Thyroid gland (tissue), 4 donors: ENCODE measurements around the gene L3MBTL4. TPM values are rescaled to one million over a fixed set of nuclear protein-coding genes. Genes with fewer than 3 reads are reported as not detected.
"Not testable (repeated sequence)": the region's sequence is repeated elsewhere in the genome, so short reads cannot be mapped to it uniquely, and the experiment has no call there.

ENCODE experiments used
- DNase-seq, 2 donors: peaks; one replicate each; pipeline ENCODE4 v3.0.0-alpha.2; 2019
- H3K27ac ChIP-seq, 3 donors: fragments of 200-600 bp; sonication (generic); 1 replicate in 2 of 3; 2 replicates in 1 of 3; pipeline ENCODE4 v1.5.1; 2016 to 2019; ENCODE audit warnings: mild to moderate bottlenecking in 1 of 3, moderate library complexity in 1 of 3
- H3K27me3 ChIP-seq: fragments of 200-600 bp; sonication (generic); one replicate; pipeline ENCODE4 v1.5.1; 2019
- H3K36me3 ChIP-seq, 2 donors: fragments of 200-600 bp; sonication (generic); one replicate each; pipeline ENCODE4 v1.5.1; 2016 to 2019
- H3K4me1 ChIP-seq, 2 donors: fragments of 200-600 bp; sonication (generic); one replicate each; pipeline ENCODE4 v1.5.1; 2017 to 2019
- H3K4me3 ChIP-seq, 3 donors: fragments of 200-600 bp; sonication (generic); replicated peaks in 1 of 3; 1 replicate in 2 of 3; 2 replicates in 1 of 3; pipeline ENCODE4 v1.5.1; 2016; ENCODE audit warnings: mild to moderate bottlenecking in 1 of 3
- H3K9me3 ChIP-seq: fragments of 200-600 bp; sonication (generic); one replicate; pipeline ENCODE4 v1.5.1; 2017
- CTCF ChIP-seq, 6 experiments: fragments of 200-600 bp in 3 of 6; fragments of 450-650 bp in 3 of 6; sonication (generic) in 3 of 6; IDR thresholded peaks; one replicate each; pipeline ENCODE4 v1.5.1; 2016 to 2019; ENCODE audit warnings: antibody characterized with exemption in 6 of 6, mild to moderate bottlenecking in 2 of 6, inconsistent platforms in 1 of 6, moderate library complexity in 1 of 6
- POLR2A ChIP-seq, 2 donors: fragments of 450-650 bp; IDR thresholded peaks; one replicate each; pipeline ENCODE4 v1.6.1; 2017; ENCODE audit warnings: antibody characterized with exemption in 2 of 2, mild to moderate bottlenecking in 2 of 2, moderate library complexity in 1 of 2
- WGBS, 2 donors: methylation state at CpG; one replicate each; pipeline ENCODE4 v1.1.5; 2017; 5-methylcytosine and 5-hydroxymethylcytosine counted together
- intact Hi-C: fragments of 100-400 bp; cut with DNase I; formaldehyde crosslinking; loops from one replicate; pipeline ENCODE4 v1.15.1; 2023
- total RNA-seq, 4 donors: library from RNA; depleted of rRNA; stranded (reverse); fragments of >200 nt; gene quantifications; one replicate each; pipeline ENCODE4 v1.2.3, GENCODE V29; 2016

Gene L3MBTL4
- total RNA-seq, 4 donors from 2014 or later = 15.2 to 37.1 (median 24.3) TPM

GRCh38 chr18:6055711-6056110 lies 359.0 kb downstream of the L3MBTL4 start:
- Histone ChIP-seq H3K4me3 (no peak overlapping the region), H3K36me3 (no peaks in the 10 kb centered on the region), H3K27ac (no peak overlapping the region), H3K9me3 (no peaks in the 10 kb centered on the region), H3K4me1 (peaks cover 0 to 4% of the 10 kb centered on the region in 2 donors), H3K27me3 (no peaks in the 10 kb centered on the region)
- DNase-seq = no peak
- intact Hi-C loops = no loop called here
- 67 to 73% methylated on average over 5 of the region's 5 CpGs for WGBS, 2 donors
- TF ChIP-seq CTCF (IDR thresholded peaks at IDR 0.05) = no peak
- TF ChIP-seq POLR2A (IDR thresholded peaks at IDR 0.05) = no peak

- Histone ChIP-seq H3K36me3 (no peaks in the 10 kb centered on the region), H3K9me3 (no peaks in the 10 kb centered on the region), H3K4me1 (peaks cover 0 to 4% of the 10 kb centered on the region in 2 donors), H3K4me3 (no peak overlapping the region), H3K27ac (no peak overlapping the region), H3K27me3 (no peaks in the 10 kb centered on the region)
- no peak for DNase-seq
- intact Hi-C loops = no loop called here
- WGBS, 2 donors = 78 to 79% methylated on average over 9 of the region's 9 CpGs
- TF ChIP-seq CTCF (IDR thresholded peaks at IDR 0.05) (no peak), POLR2A (IDR thresholded peaks at IDR 0.05) (no peak)
These were observed 360.4 kb downstream of the L3MBTL4 start for GRCh38 chr18:6054256-6054842.

DNA sequence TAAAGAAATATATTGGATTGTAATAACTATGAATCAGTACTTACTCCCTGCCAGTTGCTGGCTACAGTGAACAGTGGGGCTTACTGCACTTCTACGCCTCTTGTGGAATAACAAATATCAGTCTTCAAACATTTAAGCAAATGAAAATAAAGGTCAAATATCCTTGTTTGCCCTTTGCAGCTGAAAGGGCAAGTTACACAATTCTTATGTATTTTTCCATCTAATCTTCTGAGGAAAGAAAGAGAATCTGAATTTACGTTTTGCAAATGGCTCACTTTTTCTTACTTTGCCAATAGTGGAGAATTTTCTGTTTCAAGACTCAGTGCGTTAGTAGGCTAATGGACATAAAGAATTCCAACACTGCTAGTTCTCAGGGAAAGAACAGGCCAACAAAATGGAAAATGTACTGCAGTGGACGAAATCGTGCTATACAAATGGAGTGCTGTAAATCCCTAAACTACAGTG lies 362.2 kb downstream of the L3MBTL4 start:
- Histone ChIP-seq H3K27me3 (no peaks in the 10 kb centered on the region), H3K4me3 (no peak overlapping the region), H3K27ac (no peak overlapping the region), H3K9me3 (no peaks in the 10 kb centered on the region), H3K4me1 (peaks cover 0 to 4% of the 10 kb centered on the region in 2 donors), H3K36me3 (no peaks in the 10 kb centered on the region)
- intact Hi-C loops = no loop called here
- 81 to 91% methylated on average over 5 of the region's 5 CpGs for WGBS, 2 donors
- TF ChIP-seq POLR2A (IDR thresholded peaks at IDR 0.05) (no peak), CTCF (IDR thresholded peaks at IDR 0.05) (no peak)
- no peak for DNase-seq

GRCh38 chr18:6047596-6047995 lies 367.1 kb downstream of the L3MBTL4 start:
- H3K4me1 ChIP-seq, H3K27ac ChIP-seq, intact Hi-C loops, H3K36me3 ChIP-seq, H3K9me3 ChIP-seq, DNase-seq, H3K27me3 ChIP-seq, H3K4me3 ChIP-seq: not testable (repeated sequence)
- 92 to 94% methylated on average over 2 of the region's 2 CpGs for WGBS, 2 donors

- TF ChIP-seq POLR2A (IDR thresholded peaks at IDR 0.05) (no peak), CTCF (IDR thresholded peaks at IDR 0.05) (no peak)
- no peak overlapping the region for H3K27ac ChIP-seq
- intact Hi-C loops = no loop called here
- no peak overlapping the region for H3K4me3 ChIP-seq
- no peaks in the 10 kb centered on the region for H3K36me3 ChIP-seq
- no peaks in the 10 kb centered on the region for H3K9me3 ChIP-seq
- H3K4me1 ChIP-seq = no peaks in the 10 kb centered on the region
- H3K27me3 ChIP-seq = no peaks in the 10 kb centered on the region
- no peak for DNase-seq
These were observed 369.9 kb downstream of the L3MBTL4 start for GRCh38 chr18:6044773-6045172.
